ENCODE results near the gene TSPAN32. TPM values are rescaled to one million over a fixed set of nuclear protein-coding genes. Genes with fewer than 3 reads are reported as not detected.

Gene TSPAN32
- total RNA-seq, 2 donors from 2014 or later: 5.6 to 7.6 TPM

GRCh38 chr11:2295971-2296912, 5.6 kb upstream of the TSPAN32 start:
- H3K9me3 Mint-ChIP-seq: no peaks in the 10 kb centered on the region
- H3K27ac Mint-ChIP-seq: no peak overlapping the region
- no peaks in the 10 kb centered on the region for H3K36me3 Mint-ChIP-seq
- peak; percentile 1 to 40 for DNase-seq (ENCODE audit: low spot score in 2 of 2)
- ATAC-seq: no peak

- H3K27ac Mint-ChIP-seq: peak overlapping the region; percentile 19 to 52
These were observed 4.7 kb upstream of the TSPAN32 start for GRCh38 chr11:2296913-2297622.

GRCh38 chr11:2297623-2298030, 4.2 kb upstream of the TSPAN32 start:
- ATAC-seq (no peak), DNase-seq (ENCODE audit: low spot score in 2 of 2) (no peak)
- Mint-ChIP-seq H3K27ac (peak overlapping the region; percentile 19 to 52), H3K36me3 (no peaks in the 10 kb centered on the region), H3K9me3 (no peaks in the 10 kb centered on the region)

More at GRCh38 chr11:2296913-2297622, 4.7 kb upstream of the TSPAN32 start:
- H3K36me3 Mint-ChIP-seq: no peaks in the 10 kb centered on the region
- DNase-seq (ENCODE audit: low spot score in 2 of 2) (peak; percentile 1 to 54), ATAC-seq (no peak)
- H3K9me3 Mint-ChIP-seq: no peaks in the 10 kb centered on the region

- no peak for DNase-seq (ENCODE audit: low spot score in 2 of 2)
These were observed 3.5 kb upstream of the TSPAN32 start for GRCh38 chr11:2298131-2298794.

GRCh38 chr11:2298795-2299761, 2.7 kb upstream of the TSPAN32 start:
- DNase-seq (ENCODE audit: low spot score in 2 of 2) (no peak), ATAC-seq (no peak)
- H3K9me3 Mint-ChIP-seq: no peaks in the 10 kb centered on the region
- no peaks in the 10 kb centered on the region for H3K36me3 Mint-ChIP-seq
- peak overlapping the region in 1 of 2 donors; percentile 63 for H3K27ac Mint-ChIP-seq

More at GRCh38 chr11:2298131-2298794, 3.5 kb upstream of the TSPAN32 start:
- no peak for ATAC-seq
- Mint-ChIP-seq H3K9me3 (no peaks in the 10 kb centered on the region), H3K27ac (peak overlapping the region; percentile 52 to 61), H3K36me3 (no peaks in the 10 kb centered on the region)

GRCh38 chr11:2299773-2300172, 2.0 kb upstream of the TSPAN32 start:
- H3K27ac Mint-ChIP-seq: peak overlapping the region in 1 of 2 donors; percentile 63
- no peaks in the 10 kb centered on the region for H3K9me3 Mint-ChIP-seq
- ATAC-seq (no peak), DNase-seq (ENCODE audit: low spot score in 2 of 2) (no peak)
- H3K36me3 Mint-ChIP-seq: no peaks in the 10 kb centered on the region

- Mint-ChIP-seq H3K9me3 (no peaks in the 10 kb centered on the region), H3K36me3 (no peaks in the 10 kb centered on the region), H3K27ac (peak overlapping the region in 1 of 2 donors; percentile 87)
- ATAC-seq: no peak
- DNase-seq (ENCODE audit: low spot score in 2 of 2): peak in 1 of 2 donors; percentile 57
These were observed 1.4 kb upstream of the TSPAN32 start for GRCh38 chr11:2300290-2300935.

- H3K9me3 Mint-ChIP-seq: no peaks in the 10 kb centered on the region
- no peaks in the 10 kb centered on the region for H3K36me3 Mint-ChIP-seq
- DNase-seq (ENCODE audit: low spot score in 2 of 2): no peak
- H3K27ac Mint-ChIP-seq: peak overlapping the region; percentile 77 to 87
- no peak for ATAC-seq
These were observed 730 bp upstream of the TSPAN32 start for GRCh38 chr11:2300936-2301630.

- no peaks in the 10 kb centered on the region for H3K36me3 Mint-ChIP-seq
- DNase-seq (ENCODE audit: low spot score in 2 of 2): no peak
- H3K27ac Mint-ChIP-seq: peak overlapping the region; percentile 46 to 87
- H3K9me3 Mint-ChIP-seq: no peaks in the 10 kb centered on the region
- peak; percentile 10 to 43 for ATAC-seq
These were observed 588 bp downstream of the TSPAN32 start for GRCh38 chr11:2302306-2302895.

- Mint-ChIP-seq H3K9me3 (no peaks in the 10 kb centered on the region), H3K27ac (peak overlapping the region; percentile 15 to 87), H3K36me3 (no peaks in the 10 kb centered on the region)
- no peak for DNase-seq (ENCODE audit: low spot score in 2 of 2)
- peak in 1 of 2 donors; percentile 22 for ATAC-seq
These were observed 1.2 kb downstream of the TSPAN32 start for GRCh38 chr11:2302896-2303626.

- no peaks in the 10 kb centered on the region for H3K36me3 Mint-ChIP-seq
- no peak for ATAC-seq
- peak overlapping the region; percentile 50 to 87 for H3K27ac Mint-ChIP-seq
- no peaks in the 10 kb centered on the region for H3K9me3 Mint-ChIP-seq
- no peak for DNase-seq (ENCODE audit: low spot score in 2 of 2)
These were observed 2.1 kb downstream of the TSPAN32 start for GRCh38 chr11:2303627-2304505.

- ATAC-seq (no peak), DNase-seq (ENCODE audit: low spot score in 2 of 2) (no peak)
- Mint-ChIP-seq H3K9me3 (no peaks in the 10 kb centered on the region), H3K27ac (peak overlapping the region in 1 of 2 donors; percentile 87), H3K36me3 (no peaks in the 10 kb centered on the region)
These were observed 2.8 kb downstream of the TSPAN32 start for GRCh38 chr11:2304506-2305139.

Data from activated naive CD4-positive, alpha-beta T cell treated with anti-CD3 and anti-CD28 coated beads, Interleukin-2, amount 50 U/mL, for 72 hours (primary cell).